Stimulated activated CD8-positive, alpha-beta memory T cell treated with anti-CD3 and anti-CD28 coated beads, Interleukin-15, amount 100 ng/mL, for 24 hours (primary cell): ENCODE results near the gene FXYD6.

Experiments used
- DNase-seq: peaks from one replicate; pipeline ENCODE4 v3.0.0-alpha.2; 2020; ENCODE audit warnings: low read depth

FXYD6 gene

GRCh38 chr11:117884994-117885393, 8.5 kb upstream of the FXYD6 start:
- no peak for DNase-seq

- no peak for DNase-seq
Measured at GRCh38 chr11:117883063-117883462, 6.6 kb upstream of the FXYD6 start.

GRCh38 chr11:117882311-117882905, 6.0 kb upstream of the FXYD6 start:
- no peak for DNase-seq

GRCh38 chr11:117881217-117881616, 4.8 kb upstream of the FXYD6 start:
- no peak for DNase-seq

GRCh38 chr11:117879516-117880480, 3.3 kb upstream of the FXYD6 start:
- no peak for DNase-seq

- no peak for DNase-seq
Measured at GRCh38 chr11:117878939-117879475, 2.5 kb upstream of the FXYD6 start.

- no peak for DNase-seq
Measured at GRCh38 chr11:117878314-117878938, 2.0 kb upstream of the FXYD6 start.

GRCh38 chr11:117877120-117877784, 794 bp upstream of the FXYD6 start:
- DNase-seq, result no peak

GRCh38 chr11:117876059-117876340, 458 bp downstream of the FXYD6 start:
- no peak for DNase-seq

- DNase-seq, result no peak
Measured at GRCh38 chr11:117875382-117876058, 938 bp downstream of the FXYD6 start.

- no peak for DNase-seq
Measured at GRCh38 chr11:117874910-117875381, 1.5 kb downstream of the FXYD6 start.

- no peak for DNase-seq
Measured at GRCh38 chr11:117874253-117874909, 2.1 kb downstream of the FXYD6 start.

GRCh38 chr11:117873828-117874125, 2.7 kb downstream of the FXYD6 start:
- no peak for DNase-seq

GRCh38 chr11:117872975-117873827, 3.3 kb downstream of the FXYD6 start:
- no peak for DNase-seq

- DNase-seq, result no peak
Measured at GRCh38 chr11:117872420-117872961, 4.0 kb downstream of the FXYD6 start.

GRCh38 chr11:117871784-117872183, 4.7 kb downstream of the FXYD6 start:
- DNase-seq, result no peak

GRCh38 chr11:117871160-117871559, 5.3 kb downstream of the FXYD6 start:
- no peak for DNase-seq

GRCh38 chr11:117870103-117870952, 6.1 kb downstream of the FXYD6 start:
- DNase-seq, result no peak

- DNase-seq, result no peak
Measured at GRCh38 chr11:117869604-117870003, 6.9 kb downstream of the FXYD6 start.
